ENCODE data around the gene CELF2. TPM values are rescaled to one million over a fixed set of nuclear protein-coding genes. Genes with fewer than 3 reads are reported as not detected.

Gene CELF2
- total and polyA plus RNA-seq, 2 of the 4 experiments (the other 2 are of a cell fraction): 3.5 to 6.6 TPM

- H3K9me1 ChIP-seq (ENCODE audit: insufficient read depth, low read length): no peaks in the 10 kb centered on the region
- H3K4me3 ChIP-seq (ENCODE audit: insufficient read depth, low read depth, low read length): no peak overlapping the region
- no peak overlapping the region for H3K23ac ChIP-seq (ENCODE audit: low read depth, low read length)
- no peak overlapping the region for H2AK9ac ChIP-seq (replicated peaks; ENCODE audit: low read depth, low read length, poor library complexity)
- H3K4ac ChIP-seq (ENCODE audit: low read depth, low read length): no peak overlapping the region
- ATAC-seq (ENCODE audit: low read depth): no peak
- no peaks in the 10 kb centered on the region for H3K9me3 ChIP-seq (ENCODE audit: control insufficient read depth, insufficient read depth, low read length)
- H4K20me1 ChIP-seq (ENCODE audit: insufficient read depth, low read length): no peaks in the 10 kb centered on the region
- no peaks in the 10 kb centered on the region for H3K79me1 ChIP-seq (ENCODE audit: low read depth in 1 of 2, low read length in 2 of 2)
- no peak overlapping the region for H4K5ac ChIP-seq (ENCODE audit: low read depth, low read length)
- no peak overlapping the region for H2BK15ac ChIP-seq (ENCODE audit: low read depth, low read length)
- H3K56ac ChIP-seq (ENCODE audit: extremely low read depth, insufficient read depth, low read length): no peak overlapping the region
- CTCF ChIA-PET: interaction anchor here (0.6 kb wide), 1 partner anchor 173 kb away, joined by 3 read pairs; no protein-coding TSS in a partner anchor
- TF ChIP-seq FOS (IDR thresholded peaks at IDR 0.05; ENCODE audit: low read depth, low read length): no peak
- no peak for TF ChIP-seq SMC3 (IDR thresholded peaks at IDR 0.05; ENCODE audit: low read depth, low read length)
- TF ChIP-seq RCOR1 (IDR thresholded peaks at IDR 0.05; ENCODE audit: insufficient replicate concordance, low read length): no peak
- TF ChIP-seq NFE2L2 (IDR thresholded peaks at IDR 0.05; ENCODE audit: low read depth, low read length): no peak
- no peak for TF ChIP-seq MAZ (IDR thresholded peaks at IDR 0.05; ENCODE audit: borderline replicate concordance, low read depth, low read length)
- no peak for TF ChIP-seq CTCF (conservative IDR thresholded peaks at IDR 0.05; ENCODE audit: low read depth, low read length)
- TF ChIP-seq CHD1 (IDR thresholded peaks at IDR 0.05; ENCODE audit: low read depth, low read length): no peak
- no peak for TF ChIP-seq CEBPB (IDR thresholded peaks at IDR 0.05; ENCODE audit: low read depth, low read length)
- TF ChIP-seq, protein P1, sequence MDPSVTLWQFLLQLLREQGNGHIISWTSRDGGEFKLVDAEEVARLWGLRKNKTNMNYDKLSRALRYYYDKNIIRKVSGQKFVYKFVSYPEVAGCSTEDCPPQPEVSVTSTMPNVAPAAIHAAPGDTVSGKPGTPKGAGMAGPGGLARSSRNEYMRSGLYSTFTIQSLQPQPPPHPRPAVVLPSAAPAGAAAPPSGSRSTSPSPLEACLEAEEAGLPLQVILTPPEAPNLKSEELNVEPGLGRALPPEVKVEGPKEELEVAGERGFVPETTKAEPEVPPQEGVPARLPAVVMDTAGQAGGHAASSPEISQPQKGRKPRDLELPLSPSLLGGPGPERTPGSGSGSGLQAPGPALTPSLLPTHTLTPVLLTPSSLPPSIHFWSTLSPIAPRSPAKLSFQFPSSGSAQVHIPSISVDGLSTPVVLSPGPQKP (IDR thresholded peaks at IDR 0.05; ENCODE audit: borderline replicate concordance, low read depth, low read length): no peak
- no peak for TF ChIP-seq RAD21 (IDR thresholded peaks at IDR 0.05; ENCODE audit: low read length)
- no peak for TF ChIP-seq BHLHE40 (IDR thresholded peaks at IDR 0.05; ENCODE audit: low read depth, low read length)
- TF ChIP-seq MXI1 (IDR thresholded peaks at IDR 0.05; ENCODE audit: borderline replicate concordance, low read depth, low read length): no peak
- TF ChIP-seq MAFK (IDR thresholded peaks at IDR 0.05; ENCODE audit: low read depth, low read length): no peak
- TF ChIP-seq POLR2A (IDR thresholded peaks at IDR 0.05; ENCODE audit: low read depth, low read length): no peak
- no peak for TF ChIP-seq RFX5 (IDR thresholded peaks at IDR 0.05; ENCODE audit: low read depth, low read length)
- TF ChIP-seq USF2 (IDR thresholded peaks at IDR 0.05; ENCODE audit: low read depth, low read length): no peak
- no peak overlapping the region for H3K18ac ChIP-seq (ENCODE audit: low read depth, low read length)
- no peak overlapping the region for H2AFZ ChIP-seq (replicated peaks; ENCODE audit: low read length, poor library complexity)
- H2BK20ac ChIP-seq (ENCODE audit: low read depth, low read length): no peak overlapping the region
- H3K36me3 ChIP-seq (ENCODE audit: control insufficient read depth, insufficient read depth, low read length): no peaks in the 10 kb centered on the region
- no peak overlapping the region for H3K14ac ChIP-seq (replicated peaks; ENCODE audit: low read depth, low read length)
- intact Hi-C loops (cut with micrococcal nuclease) (no loop called here), in situ Hi-C loops (cut with MboI; ENCODE audit: low sequenced_read_pairs) (no loop called here), dilution Hi-C loops (cut with HindIII; ENCODE audit: low sequenced_read_pairs, unreplicated experiment) (no loop called here)
- 98% methylated on average over 10 of the region's 17 CpGs; no CpG with 5 or more reads in 1 of the 2 experiments for WGBS, 2 experiments (ENCODE audit: extremely low coverage in 2 of 2, insufficient read length in 1 of 2)
- H4K91ac ChIP-seq (ENCODE audit: insufficient read depth, low read depth, low read length): no peak overlapping the region
- no peaks in the 10 kb centered on the region; the same call in 1 of the 2 replicates for H3K4me1 ChIP-seq (ENCODE audit: control insufficient read depth, insufficient read depth, low read length)
- no peak overlapping the region for H3K9ac ChIP-seq (ENCODE audit: low read depth, low read length)
- POLR2A ChIA-PET (ENCODE audit: unreplicated experiment): no interaction called here
- no peaks in the 10 kb centered on the region for H3K27me3 ChIP-seq (ENCODE audit: control insufficient read depth, insufficient read depth, low read length)
- no peak overlapping the region for H2BK5ac ChIP-seq (ENCODE audit: low read depth, low read length, poor library complexity, severe bottlenecking)
- H2AK5ac ChIP-seq (ENCODE audit: low read depth, low read length): no peak overlapping the region
- no peak overlapping the region for H4K8ac ChIP-seq (ENCODE audit: low read depth in 2 of 2, low read length in 2 of 2)
- H2BK120ac ChIP-seq (ENCODE audit: low read depth, low read length): no peak overlapping the region
- no peak overlapping the region for H3K4me2 ChIP-seq (ENCODE audit: low read depth, low read length)
- no peak for DNase-seq
- H3K27ac ChIP-seq (ENCODE audit: insufficient read depth, low read length): no peak overlapping the region
- BruUV-seq (replicated peaks): no TSS peak
Measured at GRCh38 chr10:11320809-11321520, 303.3 kb downstream of the CELF2 start.
